Uterus (tissue), 2 donors: ENCODE data around the gene SULF2.

Experiments
- POLR2A ChIP-seq, 2 donors: fragments of 450-650 bp; IDR thresholded peaks; one replicate each; pipeline ENCODE4 v1.6.1; 2016; ENCODE audit warnings: antibody characterized with exemption in 2 of 2, mild to moderate bottlenecking in 1 of 2, moderate library complexity in 1 of 2
- TF ChIP-seq, protein P1 (sequence below), 4 experiments: fragments of 200-600 bp in 2 of 4; fragments of 450-650 bp in 2 of 4; sonication (generic) in 2 of 4; IDR thresholded peaks; one replicate each; pipeline ENCODE4 v1.5.1; 2016 to 2019; ENCODE audit warnings: antibody characterized with exemption in 4 of 4, mild to moderate bottlenecking in 2 of 4, moderate library complexity in 1 of 4

DNA sequence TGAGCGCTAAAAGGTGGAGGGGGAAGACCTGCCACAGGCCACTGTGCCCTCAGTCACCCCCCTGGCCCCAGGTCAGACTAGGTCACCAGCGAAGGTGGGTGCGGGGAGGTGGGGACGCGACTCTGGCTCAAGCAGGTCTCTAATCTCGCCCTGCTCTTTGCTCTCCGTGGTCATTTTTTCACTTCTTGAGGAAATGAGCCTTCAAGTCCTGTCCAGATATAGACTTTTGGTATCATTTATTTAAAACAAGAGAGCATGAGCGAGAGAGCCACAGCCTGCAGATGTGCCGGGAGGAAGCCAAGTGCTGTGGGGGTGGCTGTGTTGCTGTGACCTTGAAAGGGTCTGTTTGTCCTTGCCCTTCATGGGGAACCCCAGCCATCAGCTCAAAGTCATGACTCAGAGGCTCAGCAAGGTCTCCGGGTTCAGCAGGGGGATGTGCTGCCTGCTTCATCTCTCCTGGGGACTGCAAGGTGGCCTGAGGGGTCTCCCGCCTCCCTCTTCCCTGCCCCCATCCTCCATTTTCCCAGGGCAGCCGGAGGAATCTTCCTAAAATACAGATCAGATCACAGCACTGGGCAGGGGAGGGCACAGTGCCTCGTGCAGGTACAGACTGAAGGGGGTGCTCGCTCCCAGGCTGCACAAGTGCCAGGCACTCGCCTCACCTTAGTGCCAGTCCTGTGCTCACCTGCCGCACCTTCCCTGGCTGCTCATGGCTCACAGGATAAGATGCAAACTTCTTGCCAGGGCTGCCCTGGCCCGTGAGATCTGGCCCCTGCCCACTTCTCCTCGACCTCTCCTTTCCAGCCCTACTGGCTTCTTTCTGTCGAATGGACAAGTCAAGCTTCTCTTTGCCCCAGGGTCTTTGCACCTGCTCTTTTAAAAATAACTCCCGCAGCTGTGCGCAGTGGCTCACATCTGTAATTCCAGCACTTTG lies 26.5 kb downstream of the SULF2 start:
- TF ChIP-seq, protein P1, sequence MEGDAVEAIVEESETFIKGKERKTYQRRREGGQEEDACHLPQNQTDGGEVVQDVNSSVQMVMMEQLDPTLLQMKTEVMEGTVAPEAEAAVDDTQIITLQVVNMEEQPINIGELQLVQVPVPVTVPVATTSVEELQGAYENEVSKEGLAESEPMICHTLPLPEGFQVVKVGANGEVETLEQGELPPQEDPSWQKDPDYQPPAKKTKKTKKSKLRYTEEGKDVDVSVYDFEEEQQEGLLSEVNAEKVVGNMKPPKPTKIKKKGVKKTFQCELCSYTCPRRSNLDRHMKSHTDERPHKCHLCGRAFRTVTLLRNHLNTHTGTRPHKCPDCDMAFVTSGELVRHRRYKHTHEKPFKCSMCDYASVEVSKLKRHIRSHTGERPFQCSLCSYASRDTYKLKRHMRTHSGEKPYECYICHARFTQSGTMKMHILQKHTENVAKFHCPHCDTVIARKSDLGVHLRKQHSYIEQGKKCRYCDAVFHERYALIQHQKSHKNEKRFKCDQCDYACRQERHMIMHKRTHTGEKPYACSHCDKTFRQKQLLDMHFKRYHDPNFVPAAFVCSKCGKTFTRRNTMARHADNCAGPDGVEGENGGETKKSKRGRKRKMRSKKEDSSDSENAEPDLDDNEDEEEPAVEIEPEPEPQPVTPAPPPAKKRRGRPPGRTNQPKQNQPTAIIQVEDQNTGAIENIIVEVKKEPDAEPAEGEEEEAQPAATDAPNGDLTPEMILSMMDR (IDR thresholded peaks at IDR 0.05), result no peak
- TF ChIP-seq POLR2A (IDR thresholded peaks at IDR 0.05), result no peak
